ENCODE measurements around the gene LRTM2. TPM values are rescaled to one million over a fixed set of nuclear protein-coding genes. Genes with fewer than 3 reads are reported as not detected.

LRTM2 gene
- total RNA-seq, 4 donors from 2014 or later = not detected

GRCh38 chr12:1845427-1845826 is 25.1 kb downstream of the LRTM2 start:
- TF ChIP-seq POLR2A (IDR thresholded peaks at IDR 0.05) (no peak), CTCF (IDR thresholded peaks at IDR 0.05) (no peak)
- Histone ChIP-seq H3K36me3 (no peaks in the 10 kb centered on the region), H3K27ac (no peak overlapping the region), H3K4me1 (no peaks in the 10 kb centered on the region), H3K9me3 (no peaks in the 10 kb centered on the region), H3K4me3 (no peak overlapping the region), H3K27me3 (peaks cover 0 to 62% (median 0%) of the 10 kb centered on the region in 4 donors)
- intact Hi-C loops (cut with DNase I) = no loop called here
- 93% methylated on average over 2 to 6 of the region's 14 CpGs for WGBS, 2 donors
- DNase-seq = no peak

GRCh38 chr12:1845886-1846285 is 25.5 kb downstream of the LRTM2 start:
- no peaks in the 10 kb centered on the region for H3K4me1 ChIP-seq
- no peak for DNase-seq
- intact Hi-C loops (cut with DNase I) = no loop called here
- WGBS, 2 donors = 75 to 94% methylated on average over 2 to 3 of the region's 5 CpGs
- H3K4me3 ChIP-seq = no peak overlapping the region
- no peaks in the 10 kb centered on the region for H3K9me3 ChIP-seq
- no peaks in the 10 kb centered on the region for H3K36me3 ChIP-seq
- peaks cover 0 to 58% (median 0%) of the 10 kb centered on the region in 4 donors for H3K27me3 ChIP-seq
- H3K27ac ChIP-seq = no peak overlapping the region
- TF ChIP-seq CTCF (IDR thresholded peaks at IDR 0.05) = no peak
- no peak for TF ChIP-seq POLR2A (IDR thresholded peaks at IDR 0.05)

GRCh38 chr12:1846421-1847405 is 26.3 kb downstream of the LRTM2 start:
- Histone ChIP-seq H3K4me3 (no peak overlapping the region), H3K27ac (no peak overlapping the region), H3K9me3 (no peaks in the 10 kb centered on the region), H3K27me3 (peaks cover 0 to 53% (median 0%) of the 10 kb centered on the region in 4 donors), H3K36me3 (no peaks in the 10 kb centered on the region), H3K4me1 (no peaks in the 10 kb centered on the region)
- TF ChIP-seq POLR2A (IDR thresholded peaks at IDR 0.05) = no peak
- no peak for TF ChIP-seq CTCF (IDR thresholded peaks at IDR 0.05)
- no peak for DNase-seq
- intact Hi-C loops (cut with DNase I) = no loop called here
- 75 to 83% methylated on average over 12 to 14 of the region's 24 CpGs for WGBS, 2 donors

- Histone ChIP-seq H3K36me3 (no peaks in the 10 kb centered on the region), H3K9me3 (no peaks in the 10 kb centered on the region), H3K27ac (no peak overlapping the region), H3K4me3 (no peak overlapping the region), H3K4me1 (no peaks in the 10 kb centered on the region), H3K27me3 (peaks cover 0 to 46% (median 0%) of the 10 kb centered on the region in 4 donors)
- WGBS, 2 donors = 67 to 72% methylated on average over 3 of the region's 4 CpGs
- TF ChIP-seq POLR2A (IDR thresholded peaks at IDR 0.05) (no peak), CTCF (IDR thresholded peaks at IDR 0.05) (no peak)
- no peak for DNase-seq
- intact Hi-C loops (cut with DNase I) = no loop called here
These were observed 27.0 kb downstream of the LRTM2 start for GRCh38 chr12:1847411-1847810.

GRCh38 chr12:1848146-1848545 is 27.8 kb downstream of the LRTM2 start:
- WGBS, 2 donors = 57 to 69% methylated on average over 10 of the region's 10 CpGs
- H3K4me3 ChIP-seq = no peak overlapping the region
- TF ChIP-seq POLR2A (IDR thresholded peaks at IDR 0.05) = no peak
- TF ChIP-seq CTCF (IDR thresholded peaks at IDR 0.05) = no peak
- intact Hi-C loops (cut with DNase I) = no loop called here
- H3K27ac ChIP-seq = no peak overlapping the region
- H3K27me3 ChIP-seq = peaks cover 0 to 38% (median 0%) of the 10 kb centered on the region in 4 donors
- H3K9me3 ChIP-seq = no peaks in the 10 kb centered on the region
- H3K36me3 ChIP-seq = no peaks in the 10 kb centered on the region
- no peak for DNase-seq
- H3K4me1 ChIP-seq = no peaks in the 10 kb centered on the region
